ENCODE measurements around the gene TCN2.
"Not testable (repeated sequence)": the region's sequence is repeated elsewhere in the genome, so short reads cannot be mapped to it uniquely, and the experiment has no call there.

The TCN2 gene

GRCh38 chr22:30580896-30581295 is 26.1 kb upstream of the TCN2 start:
- no peak for DNase-seq

- DNase-seq, result no peak
These were observed 24.9 kb upstream of the TCN2 start for GRCh38 chr22:30582051-30582450.

GRCh38 chr22:30582788-30583545 is 24.0 kb upstream of the TCN2 start:
- no peak for DNase-seq

- DNase-seq, result no peak
These were observed 22.5 kb upstream of the TCN2 start for GRCh38 chr22:30584441-30584840.

GRCh38 chr22:30586414-30586813 is 20.6 kb upstream of the TCN2 start:
- DNase-seq, result no peak

GRCh38 chr22:30591191-30591587 is 15.8 kb upstream of the TCN2 start:
- no peak for DNase-seq

GRCh38 chr22:30591588-30592359 is 15.2 kb upstream of the TCN2 start, which contains the start of gene PES1:
Gene PES1 (minus strand): TSS chr22:30591910. CDS start chr22:30591833, 77 bp downstream.
- peak; percentile 71 to 90 (median 82) for DNase-seq

GRCh38 chr22:30592360-30592713 is 14.6 kb upstream of the TCN2 start:
- not testable (repeated sequence) for DNase-seq

- DNase-seq, result no peak
These were observed 10.8 kb upstream of the TCN2 start for GRCh38 chr22:30596199-30596598.

- no peak for DNase-seq
These were observed 10.1 kb upstream of the TCN2 start for GRCh38 chr22:30596886-30597285.

- no peak for DNase-seq
These were observed 8.0 kb upstream of the TCN2 start for GRCh38 chr22:30598986-30599385.

GRCh38 chr22:30600921-30601320 is 6.1 kb upstream of the TCN2 start:
- DNase-seq, result no peak

- no peak for DNase-seq
These were observed 5.5 kb upstream of the TCN2 start for GRCh38 chr22:30601464-30601863.

- no peak for DNase-seq
These were observed 4.9 kb upstream of the TCN2 start for GRCh38 chr22:30602049-30602448.

- DNase-seq, result no peak
These were observed 3.2 kb upstream of the TCN2 start for GRCh38 chr22:30603801-30604200.

GRCh38 chr22:30604723-30605122 is 2.3 kb upstream of the TCN2 start:
- DNase-seq, result no peak

- DNase-seq, result peak in 1 of 4 experiments; percentile 29
These were observed 1.4 kb upstream of the TCN2 start for GRCh38 chr22:30605449-30606110.

- DNase-seq, result no peak
These were observed 441 bp downstream of the TCN2 start for GRCh38 chr22:30607300-30607930.

GRCh38 chr22:30607939-30608338 is 965 bp downstream of the TCN2 start:
- DNase-seq, result no peak

- no peak for DNase-seq
These were observed 2.5 kb downstream of the TCN2 start for GRCh38 chr22:30609260-30610185.

GRCh38 chr22:30610299-30610698 is 3.3 kb downstream of the TCN2 start:
- no peak for DNase-seq

GRCh38 chr22:30611197-30611596 is 4.2 kb downstream of the TCN2 start:
- DNase-seq, result no peak
